Stimulated activated CD4-positive, alpha-beta T cell treated with anti-CD3 and anti-CD28 coated beads, Interleukin-1b, Interleukin-23, amount 100 ng/mL, for 1 hour (primary cell): ENCODE data around the gene CRACDL.

ENCODE experiments used
- DNase-seq, 2 donors: peaks; one replicate each; pipeline ENCODE4 v3.0.0-alpha.2; 2020; ENCODE audit warnings: low read depth in 2 of 2

The CRACDL gene

DNA sequence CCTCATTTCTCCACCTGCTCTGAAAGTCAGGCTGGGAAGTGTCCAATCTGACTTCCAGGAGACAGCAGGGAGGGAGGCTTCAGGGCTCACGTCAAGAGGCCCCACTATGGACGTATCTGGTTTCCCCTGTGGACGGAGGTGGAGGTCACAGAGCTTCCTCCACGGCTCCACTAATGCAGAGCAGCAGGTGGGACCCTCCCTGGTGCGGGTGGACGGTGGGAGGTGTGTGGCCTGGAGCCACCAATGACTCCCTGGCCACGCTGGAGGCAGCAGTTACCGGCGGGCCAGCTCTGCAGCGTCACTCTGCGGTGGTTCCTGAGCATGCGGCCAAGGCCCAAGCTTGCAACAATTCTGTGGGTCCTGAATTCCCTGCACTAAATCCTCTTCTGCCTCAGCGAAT, 9.0 kb downstream of the CRACDL start:
- DNase-seq: no peak

DNA sequence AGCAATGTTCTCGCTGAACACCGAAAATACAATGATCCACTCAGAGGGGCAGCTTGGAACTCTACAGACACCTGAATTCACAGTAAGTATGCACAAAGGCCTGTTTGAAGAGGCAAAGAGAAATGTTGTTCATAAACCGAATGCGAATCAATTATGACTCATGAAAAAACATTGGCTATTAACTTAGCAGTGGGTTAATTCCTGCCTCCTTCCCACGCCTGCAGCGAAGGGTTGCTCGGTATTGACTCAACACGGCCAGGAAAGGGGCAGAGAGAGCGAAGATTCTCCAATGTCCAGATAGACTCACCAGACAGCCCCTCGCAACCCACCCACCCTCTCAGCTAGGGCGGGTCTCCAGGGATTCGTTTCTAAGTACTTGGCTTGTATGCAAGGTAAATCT, 9.4 kb downstream of the CRACDL start:
- DNase-seq: no peak

DNA sequence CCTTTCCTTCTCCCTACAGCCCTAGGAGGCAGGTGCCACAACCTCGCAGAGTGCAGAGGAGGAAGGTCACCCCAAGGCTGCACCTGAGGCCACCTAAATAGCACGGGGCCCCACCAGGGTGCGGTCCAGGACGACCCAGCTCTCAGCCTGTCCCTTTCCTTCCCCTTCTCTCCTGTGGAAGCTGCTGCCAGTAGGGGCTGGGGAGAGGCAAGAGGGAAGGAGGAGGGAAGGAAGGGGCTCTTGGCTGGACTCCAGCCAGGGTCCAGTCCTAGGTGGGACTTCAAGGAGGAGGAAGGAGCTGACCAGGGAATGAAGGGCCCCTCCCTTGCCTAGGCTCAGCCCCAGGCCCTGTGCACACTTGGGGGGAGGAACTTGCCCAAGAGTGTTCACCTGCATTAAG, 11.1 kb downstream of the CRACDL start:
- DNase-seq: no peak

DNA sequence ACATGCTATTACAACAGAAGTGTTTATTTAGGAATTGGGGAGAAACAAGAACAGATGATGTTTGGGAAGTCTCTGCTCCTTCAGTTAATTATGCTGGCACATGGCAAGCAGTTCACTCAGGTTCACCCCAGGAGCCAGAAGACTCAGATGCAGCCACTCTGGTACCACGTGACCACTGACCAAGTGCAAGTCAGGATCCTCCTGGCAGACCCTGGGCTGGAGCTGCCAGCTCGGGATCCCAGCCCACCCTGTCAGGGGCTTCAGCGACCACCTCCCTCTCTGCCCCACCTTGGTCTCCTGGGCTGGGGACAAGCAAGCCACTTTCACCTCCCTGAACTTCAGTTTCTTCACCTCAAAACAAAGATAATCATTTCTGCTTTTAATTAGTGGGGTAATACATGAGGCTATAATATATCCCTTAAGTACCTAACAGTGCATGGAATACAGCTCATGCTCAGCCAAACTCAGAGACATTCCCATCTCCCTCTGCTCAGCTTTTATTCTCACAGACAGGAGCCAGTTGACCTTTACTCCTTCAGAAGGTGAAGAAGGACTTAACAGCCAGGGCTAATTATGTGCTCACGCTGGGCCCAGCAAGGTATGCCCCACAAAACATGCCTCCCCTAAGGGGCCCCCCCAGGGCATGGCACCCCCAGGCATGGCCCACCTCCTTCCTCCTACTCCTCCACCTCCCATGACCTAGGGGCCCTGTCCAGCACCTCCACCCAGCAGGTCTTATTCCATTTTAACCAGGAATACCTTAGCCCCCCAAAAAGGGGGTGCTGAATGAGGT, 11.8 kb downstream of the CRACDL start:
- DNase-seq: no peak

DNA sequence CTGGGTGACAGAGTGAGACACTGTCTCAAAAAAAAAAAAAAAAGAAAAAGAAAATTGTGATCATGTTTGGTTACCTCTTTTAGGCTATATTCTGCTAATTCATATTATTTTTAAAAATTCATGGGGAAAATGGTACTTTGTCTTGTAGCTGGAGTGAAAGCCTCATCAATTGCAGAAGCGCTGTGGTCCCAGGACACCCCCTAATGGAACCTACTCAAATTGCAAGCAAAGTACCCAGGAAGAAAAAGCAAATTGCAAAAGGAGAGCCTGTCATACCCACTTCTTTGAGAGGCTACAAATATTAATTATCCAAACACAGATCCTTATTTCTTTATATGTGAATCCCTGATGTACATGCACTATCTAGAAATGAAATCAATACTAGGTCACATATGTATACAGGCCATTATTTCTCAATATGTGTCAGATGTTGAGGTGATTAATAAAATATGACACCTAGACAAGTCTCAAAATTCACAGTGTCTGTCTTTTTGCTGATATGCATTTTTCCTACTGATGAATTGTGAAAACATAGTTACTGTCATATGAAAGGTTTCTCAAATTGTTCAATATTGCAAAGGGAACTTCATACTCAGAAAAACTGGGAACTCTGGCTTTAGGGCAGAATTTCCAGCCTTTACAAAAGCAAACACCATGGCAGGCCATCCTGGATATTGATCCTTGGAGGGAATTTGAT, 12.6 kb downstream of the CRACDL start:
- no peak for DNase-seq

DNA sequence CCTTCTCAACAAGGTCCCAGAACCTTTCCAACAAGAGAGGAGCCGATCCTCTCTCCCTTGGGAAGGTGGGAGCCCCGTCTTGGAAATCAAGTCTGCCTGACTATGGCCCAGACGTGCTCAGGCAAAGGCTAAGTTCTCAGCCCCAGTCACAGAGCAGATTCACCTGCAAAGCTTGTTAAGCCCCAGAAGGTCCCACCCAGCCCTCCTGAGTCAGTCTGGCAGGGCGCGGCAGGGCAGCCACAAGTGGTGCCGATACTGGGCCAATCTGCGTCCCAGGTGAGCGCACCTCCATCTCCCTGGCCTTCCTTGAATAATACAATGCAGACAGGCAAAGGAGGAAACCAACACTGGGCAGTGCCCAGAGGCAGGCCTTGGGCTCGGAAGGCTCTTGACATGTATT, 15.0 kb downstream of the CRACDL start:
- DNase-seq: no peak

DNA sequence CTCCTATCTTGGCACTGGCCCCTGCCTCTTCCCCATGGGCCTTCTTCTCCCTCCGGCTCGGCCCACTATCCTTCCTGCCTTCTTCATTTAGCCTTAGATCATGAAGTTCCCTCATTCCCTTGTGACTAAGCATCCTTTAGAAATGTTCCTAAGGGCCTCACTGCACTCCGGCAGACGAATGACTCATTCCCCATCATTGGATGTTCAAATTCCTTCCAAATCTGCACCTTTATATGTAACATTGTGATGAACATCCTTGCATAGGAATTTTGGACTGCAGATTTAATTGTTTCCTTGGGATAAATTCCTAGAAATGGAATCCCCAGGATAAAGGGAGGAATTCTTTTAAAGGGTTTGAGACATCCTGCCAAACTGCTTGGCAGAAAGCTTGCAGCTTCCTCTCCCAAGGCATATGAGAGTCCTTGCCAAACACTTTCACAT, 19.0 kb downstream of the CRACDL start:
- DNase-seq: no peak

DNA sequence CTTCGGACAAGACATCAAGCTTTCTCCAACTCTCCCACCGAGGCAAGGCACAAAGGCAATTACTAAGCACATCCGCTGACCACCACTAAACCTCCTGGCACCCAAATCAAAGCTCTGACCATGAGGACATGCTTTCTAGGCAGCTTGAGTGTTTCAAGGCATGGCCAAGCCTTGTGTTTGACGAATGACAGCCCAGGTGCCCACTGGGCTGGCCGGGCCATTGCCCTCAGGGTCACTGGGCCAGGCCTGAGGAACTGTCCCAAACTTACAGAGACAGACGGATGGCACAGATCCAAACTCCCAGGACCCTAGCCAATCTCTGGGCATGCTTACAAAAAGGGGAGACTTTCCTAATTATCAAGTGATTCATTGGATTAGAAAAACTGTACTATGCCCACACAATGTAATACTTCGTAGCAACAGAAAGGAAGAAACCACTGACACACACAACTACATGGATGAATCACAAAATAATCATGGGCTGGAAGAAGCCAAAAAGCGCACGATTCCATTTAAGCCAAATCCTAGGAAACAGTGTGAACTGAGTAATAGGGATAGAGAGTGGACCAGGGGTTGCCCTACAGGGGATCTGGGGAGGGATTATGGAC, 20.2 kb downstream of the CRACDL start:
- DNase-seq: no peak

DNA sequence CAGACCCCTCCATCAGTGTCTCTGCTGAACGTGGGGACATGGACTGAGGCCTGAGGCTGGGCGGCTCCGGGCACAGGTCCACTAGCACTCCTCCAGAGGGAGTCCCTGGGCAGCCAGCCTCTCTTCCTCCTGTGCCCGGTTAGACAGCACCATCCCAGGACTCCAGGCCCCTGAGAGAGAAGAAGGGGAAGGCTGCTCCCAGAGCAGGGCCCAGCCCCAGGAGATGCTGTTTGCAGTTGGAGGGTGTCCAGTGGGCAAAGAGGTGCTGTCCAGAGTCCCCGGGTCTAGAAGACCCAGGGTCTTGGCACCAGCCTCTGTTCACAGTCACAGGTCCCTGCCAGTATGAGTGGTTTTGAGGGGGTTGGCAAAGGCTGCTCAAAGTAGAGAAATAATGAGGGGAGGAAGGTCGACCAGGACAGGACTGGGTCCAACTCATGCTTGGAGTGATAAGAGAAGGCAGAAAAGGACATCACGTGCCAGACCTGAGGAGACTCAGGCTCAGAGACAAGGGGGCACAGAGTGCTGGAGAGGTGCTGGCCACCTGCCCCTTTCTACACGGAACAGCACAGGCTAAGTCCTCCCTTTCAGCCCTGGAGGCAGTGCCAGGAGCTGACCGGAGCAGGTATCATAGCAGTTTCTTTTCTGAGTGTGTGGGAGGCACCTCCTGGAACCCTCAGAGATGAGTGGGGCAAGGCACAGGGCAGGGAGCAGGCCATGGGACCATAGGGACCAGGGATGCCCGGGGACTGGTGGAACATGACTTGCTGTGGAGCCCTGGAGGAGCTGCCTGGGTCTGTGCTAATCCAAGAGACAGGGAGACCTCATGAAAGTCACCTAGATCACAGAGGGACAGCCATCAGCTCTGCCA, 21.1 kb downstream of the CRACDL start:
- no peak for DNase-seq

DNA sequence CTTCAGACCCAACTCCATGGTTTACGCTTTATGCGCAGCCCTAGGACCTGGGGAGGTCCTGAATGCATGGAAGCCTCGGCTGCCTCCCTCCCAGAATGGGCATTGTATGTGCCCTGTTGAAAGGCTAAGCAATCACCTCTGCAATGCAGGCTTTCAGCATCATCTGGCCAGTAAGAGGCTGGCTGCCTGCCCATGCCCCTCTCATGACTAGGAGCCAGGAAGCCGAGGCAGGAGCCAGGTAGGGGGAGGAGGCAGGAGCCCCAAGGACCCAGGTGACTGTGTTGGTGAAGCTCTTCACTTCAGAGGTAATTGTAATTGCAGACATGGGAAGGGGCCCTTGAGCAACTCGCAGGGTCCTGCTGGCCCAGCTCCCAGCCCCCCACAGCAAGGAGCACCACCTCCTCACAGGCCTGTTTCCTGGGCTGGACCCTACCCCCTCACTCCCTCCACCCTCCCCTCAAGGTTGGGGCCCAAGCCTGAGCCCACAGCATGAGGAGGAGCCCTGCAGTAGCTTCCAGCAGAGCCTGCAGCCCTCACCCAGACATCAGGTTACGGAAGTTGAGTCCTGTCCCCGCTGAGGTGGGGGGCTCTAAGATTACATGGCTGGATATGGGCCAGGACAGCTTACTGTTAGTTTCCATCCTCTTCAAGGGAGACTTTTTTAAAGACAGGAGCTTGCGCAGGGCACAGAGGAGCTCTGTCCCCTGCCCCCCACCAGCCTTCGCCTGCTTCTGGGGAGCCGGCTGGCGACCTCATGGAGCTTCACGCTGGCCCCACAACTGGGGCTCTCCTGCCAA, 21.9 kb downstream of the CRACDL start:
- DNase-seq: no peak

DNA sequence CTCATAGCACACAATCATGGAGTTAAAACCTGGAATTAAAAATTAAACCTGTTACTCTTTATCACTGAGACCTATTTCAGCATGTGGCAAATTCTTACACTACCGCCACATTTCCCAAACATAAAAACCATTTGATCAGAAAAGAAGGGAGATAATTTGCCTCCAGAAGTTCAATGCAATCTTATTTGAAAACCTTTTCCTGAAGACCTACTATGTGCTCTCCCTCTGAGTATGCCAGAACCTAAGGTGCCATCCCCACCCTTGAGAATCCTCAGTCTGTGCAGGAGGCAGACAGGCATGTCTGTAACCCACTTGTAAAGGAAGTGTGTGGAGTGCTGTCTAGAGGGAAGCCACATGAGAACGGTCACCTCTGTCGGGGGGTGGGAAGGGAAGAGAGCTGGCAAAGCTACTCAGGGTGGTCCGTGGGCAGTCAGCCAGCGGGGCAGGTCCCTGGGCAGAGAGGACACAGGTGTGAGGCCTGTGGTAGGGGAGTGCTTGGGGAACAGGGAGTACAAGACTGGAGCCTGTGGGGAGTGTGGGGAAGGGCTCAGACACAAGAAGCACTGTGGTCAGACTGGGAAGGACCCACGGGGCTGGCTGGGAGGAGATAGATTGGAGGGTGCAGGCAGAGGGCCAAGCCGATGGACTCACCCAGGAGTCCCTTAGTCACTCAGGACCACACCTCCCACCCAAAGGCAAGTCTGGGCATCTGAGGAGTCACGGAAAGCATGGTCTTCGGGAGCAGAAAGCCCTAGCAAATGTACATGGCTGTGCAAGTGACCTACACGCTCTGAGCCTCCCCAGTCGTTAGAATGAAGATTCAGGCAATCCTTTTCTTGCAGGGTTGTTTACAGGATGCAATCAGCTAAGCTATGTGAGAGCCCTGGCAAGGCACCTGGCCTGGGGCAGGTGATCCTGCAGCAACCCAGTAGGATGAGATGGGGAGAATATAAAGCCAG, 22.8 kb downstream of the CRACDL start:
- DNase-seq: no peak

DNA sequence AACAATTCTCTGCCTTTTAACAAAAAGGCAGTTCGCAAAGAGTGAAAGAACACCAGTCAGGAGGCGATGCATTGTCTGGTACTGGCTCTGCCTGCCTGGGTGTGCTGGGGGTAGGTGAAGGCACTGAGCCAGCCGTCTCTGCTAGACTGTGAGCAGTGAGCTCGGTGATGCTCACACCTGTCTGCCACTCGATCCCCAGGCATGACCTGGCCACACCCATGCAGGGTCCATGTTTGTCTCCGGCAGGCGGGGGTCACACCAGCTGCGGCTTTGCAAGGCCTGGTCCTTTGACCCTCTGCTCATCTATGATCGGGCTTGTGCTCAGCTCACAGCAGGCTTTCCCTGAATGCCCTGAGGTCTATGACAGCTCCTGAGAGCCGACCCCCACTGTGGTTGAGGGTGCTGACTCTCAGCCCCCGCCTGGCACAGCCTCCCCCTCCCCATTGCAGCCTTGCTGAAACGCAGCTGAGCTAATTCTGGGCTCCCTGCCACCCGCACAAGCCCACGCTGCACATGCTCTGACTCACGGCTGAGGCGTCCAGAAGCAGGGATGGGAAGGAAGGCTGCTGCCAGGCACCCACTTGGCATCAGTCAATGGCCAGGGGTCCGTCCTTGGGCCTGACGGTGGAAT, 23.7 kb downstream of the CRACDL start:
- no peak for DNase-seq

DNA sequence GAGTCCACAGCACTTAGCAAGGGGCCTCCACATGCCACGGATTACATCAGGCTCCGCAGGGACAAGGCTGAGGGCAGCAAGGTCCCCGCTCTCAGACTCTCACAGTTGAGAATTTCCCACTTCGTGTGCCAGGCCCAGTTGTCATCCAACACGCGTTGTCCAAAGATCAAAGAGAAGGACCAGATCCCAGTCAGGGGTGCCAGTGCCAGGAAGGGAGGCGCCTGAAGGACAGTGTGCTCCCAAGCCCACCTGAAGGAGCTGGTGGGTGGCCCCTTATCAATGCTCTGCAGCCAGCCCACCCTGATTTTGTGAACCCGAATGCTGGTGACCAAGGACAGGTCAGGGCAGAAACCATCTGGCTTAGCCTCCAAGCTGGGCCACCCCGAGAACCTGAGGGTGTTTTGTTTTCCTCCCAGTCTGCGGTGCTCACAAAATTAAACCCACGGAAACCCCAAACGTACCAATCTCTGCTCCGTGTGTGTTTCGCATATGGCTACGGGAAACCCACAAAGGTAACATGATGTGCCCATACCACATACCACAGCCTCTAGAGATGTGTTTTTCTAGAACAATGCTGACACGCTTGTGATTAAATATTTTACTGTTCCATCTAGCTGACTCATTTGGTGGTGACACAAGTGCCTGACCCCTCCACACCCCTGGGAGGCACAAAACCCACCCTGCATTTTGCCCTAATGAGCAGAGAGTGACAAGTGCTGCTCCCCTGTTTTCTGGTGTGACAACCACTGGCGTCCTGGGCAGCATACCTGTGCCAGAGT, 24.5 kb downstream of the CRACDL start:
- DNase-seq: no peak

DNA sequence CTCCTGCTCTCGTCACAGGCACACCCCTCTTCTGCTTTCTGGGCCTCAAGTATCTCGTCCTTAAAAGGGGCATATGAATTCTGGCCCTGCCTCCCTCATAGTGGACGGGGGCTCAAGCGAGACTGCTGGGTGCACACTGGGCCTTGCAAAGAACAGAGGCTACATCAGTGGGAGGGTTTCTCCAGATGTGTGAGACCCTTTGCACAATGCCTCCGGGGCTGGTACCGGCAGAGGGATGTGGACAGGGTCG, 25.0 kb downstream of the CRACDL start:
- DNase-seq: no peak

DNA sequence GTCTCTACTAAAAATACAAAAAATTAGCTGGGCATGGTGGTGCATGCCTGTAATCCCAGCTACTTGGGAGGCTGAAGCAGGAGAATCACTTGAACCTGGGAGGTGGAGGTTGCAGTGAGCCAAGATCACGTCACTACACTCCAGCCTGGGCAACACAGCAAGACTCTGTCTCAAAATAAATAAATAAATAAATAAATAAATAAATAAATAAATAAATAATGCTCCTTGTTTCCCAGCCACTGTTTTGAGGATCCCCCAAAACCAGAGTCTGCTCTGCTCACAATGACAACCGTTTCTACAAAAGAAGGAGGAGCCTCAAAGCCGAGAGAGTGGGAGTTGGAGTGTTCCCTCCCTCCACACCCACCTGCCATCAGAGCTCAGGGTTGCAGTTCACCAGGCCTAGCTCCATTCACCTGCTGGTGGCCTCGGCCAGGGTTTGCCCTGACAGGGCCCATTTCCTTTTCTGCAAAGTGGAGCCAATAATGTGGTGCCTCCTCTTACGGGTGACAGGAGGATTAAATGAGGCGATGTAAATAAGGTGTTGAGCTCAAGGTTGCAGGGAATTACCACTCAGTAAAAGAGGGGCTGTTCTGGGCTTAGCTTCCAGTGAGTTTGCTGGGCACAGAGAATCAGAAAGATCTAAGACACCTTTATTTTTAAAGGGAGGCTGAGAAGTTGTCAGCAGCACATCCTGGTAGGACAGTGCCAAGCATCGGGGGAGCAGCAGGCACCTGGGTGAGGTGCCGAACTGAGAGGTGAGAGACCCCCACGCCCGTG, 25.5 kb downstream of the CRACDL start:
- DNase-seq: no peak

DNA sequence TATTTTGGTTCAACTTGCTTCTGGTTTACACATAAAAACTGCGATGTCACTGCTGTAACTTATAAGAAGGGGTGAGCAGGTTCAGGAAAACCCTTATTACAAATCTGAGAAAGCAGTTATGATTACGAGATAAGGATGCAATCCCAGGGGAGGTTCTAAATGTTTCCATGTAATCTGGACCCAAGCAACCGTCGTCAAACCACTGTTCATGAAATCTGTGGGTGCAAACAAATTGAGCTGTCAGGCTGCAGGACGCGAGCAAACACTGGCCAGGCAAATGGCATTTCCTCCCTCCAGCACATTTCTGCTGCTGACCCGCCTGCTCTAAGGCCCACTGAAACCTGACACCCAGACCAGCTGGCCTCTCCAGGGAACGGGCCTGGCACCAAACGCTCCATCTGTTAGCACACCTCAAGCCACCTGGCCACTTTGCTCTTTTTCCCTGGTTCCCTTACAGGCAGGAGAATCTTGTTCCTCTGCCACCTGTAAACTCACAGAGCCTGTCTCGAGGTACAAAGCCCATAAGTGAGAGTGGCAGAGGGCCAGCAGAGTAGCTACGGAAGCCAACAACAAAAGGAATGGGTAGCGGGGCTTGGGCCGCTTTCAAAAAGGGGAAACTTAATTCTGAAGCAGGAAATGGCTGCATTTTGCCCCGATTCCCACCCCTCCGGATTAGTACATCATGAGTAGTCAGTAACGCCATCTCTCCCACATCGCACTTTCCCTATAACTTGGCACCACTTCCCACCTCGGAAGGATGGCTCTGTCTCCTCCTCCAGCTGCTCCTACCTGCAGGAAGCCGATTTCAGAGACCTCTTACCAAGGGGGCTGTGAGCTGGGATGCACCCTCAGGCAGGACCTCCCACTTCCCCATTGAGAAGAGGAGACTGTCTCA, 26.5 kb downstream of the CRACDL start:
- DNase-seq: no peak

DNA sequence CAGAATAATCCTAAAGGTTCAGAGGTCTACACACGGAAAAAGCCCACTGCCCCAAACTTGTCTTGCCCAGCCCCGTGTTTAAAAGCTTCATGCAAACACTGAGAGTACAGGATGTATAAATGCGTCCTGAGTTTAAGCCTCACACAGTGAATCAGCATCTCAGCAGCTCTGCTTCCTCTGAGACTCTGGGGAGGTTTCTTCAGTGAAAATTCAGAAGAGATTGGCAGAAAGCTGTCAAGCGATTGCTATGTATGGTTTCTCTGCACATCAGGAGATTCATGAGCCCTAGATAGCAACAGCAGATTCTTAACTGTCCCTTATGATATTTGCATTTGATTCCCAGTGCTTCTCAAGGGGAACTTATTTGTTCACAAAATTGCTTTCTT, 27.1 kb downstream of the CRACDL start:
- DNase-seq: no peak
